LNCaP clone FGC (cell line): ENCODE measurements around the gene PMVK.

ENCODE experiments used
- DNase-seq: peaks from one replicate; pipeline ENCODE4 v3.0.0-alpha.2; 2011; ENCODE audit warnings: low read depth
- H3K4me3 ChIP-seq: 2 replicates; pipeline ENCODE4 v1.5.1; 2011; ENCODE audit warnings: mild to moderate bottlenecking, low read depth, low read length, control low read depth
- TF ChIP-seq, protein P1 (sequence below): IDR thresholded peaks from 2 replicates; pipeline ENCODE4 v1.5.1; 2012; ENCODE audit warnings: mild to moderate bottlenecking; ENCODE audit not compliant: control insufficient read depth, insufficient read depth; ENCODE audit errors: extremely low read depth

PMVK gene

GRCh38 chr1:154934358-154934948 lies 2.1 kb downstream of the PMVK start:
- TF ChIP-seq, protein P1, sequence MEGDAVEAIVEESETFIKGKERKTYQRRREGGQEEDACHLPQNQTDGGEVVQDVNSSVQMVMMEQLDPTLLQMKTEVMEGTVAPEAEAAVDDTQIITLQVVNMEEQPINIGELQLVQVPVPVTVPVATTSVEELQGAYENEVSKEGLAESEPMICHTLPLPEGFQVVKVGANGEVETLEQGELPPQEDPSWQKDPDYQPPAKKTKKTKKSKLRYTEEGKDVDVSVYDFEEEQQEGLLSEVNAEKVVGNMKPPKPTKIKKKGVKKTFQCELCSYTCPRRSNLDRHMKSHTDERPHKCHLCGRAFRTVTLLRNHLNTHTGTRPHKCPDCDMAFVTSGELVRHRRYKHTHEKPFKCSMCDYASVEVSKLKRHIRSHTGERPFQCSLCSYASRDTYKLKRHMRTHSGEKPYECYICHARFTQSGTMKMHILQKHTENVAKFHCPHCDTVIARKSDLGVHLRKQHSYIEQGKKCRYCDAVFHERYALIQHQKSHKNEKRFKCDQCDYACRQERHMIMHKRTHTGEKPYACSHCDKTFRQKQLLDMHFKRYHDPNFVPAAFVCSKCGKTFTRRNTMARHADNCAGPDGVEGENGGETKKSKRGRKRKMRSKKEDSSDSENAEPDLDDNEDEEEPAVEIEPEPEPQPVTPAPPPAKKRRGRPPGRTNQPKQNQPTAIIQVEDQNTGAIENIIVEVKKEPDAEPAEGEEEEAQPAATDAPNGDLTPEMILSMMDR: no peak
- no peak for DNase-seq
- H3K4me3 ChIP-seq: no peak overlapping the region

DNA sequence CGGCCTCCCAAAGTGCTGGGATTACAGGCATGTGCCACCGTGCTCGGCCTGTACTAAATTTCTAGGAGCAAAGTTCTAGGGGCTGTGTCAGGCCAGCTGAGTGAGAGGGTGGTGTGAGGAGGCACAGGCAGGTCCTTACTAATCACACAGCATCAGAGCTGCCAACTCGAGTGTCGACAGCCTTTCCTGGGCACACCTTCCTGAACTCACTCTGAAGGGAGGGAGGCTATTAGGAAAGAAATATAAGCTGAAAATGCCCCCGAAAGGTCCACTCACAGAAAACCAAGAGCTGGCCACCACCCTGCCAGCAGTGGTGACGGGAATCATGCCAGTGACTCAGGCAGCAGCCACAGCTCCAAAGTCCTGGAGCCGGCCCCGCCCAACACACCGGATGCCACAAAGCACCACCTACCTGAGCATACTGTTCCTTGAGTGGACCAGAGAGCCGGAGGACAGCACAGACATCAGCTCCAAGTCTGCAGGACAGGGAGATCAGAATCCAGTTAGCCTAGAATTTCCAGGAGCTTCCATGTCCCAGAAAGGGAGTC lies 4.5 kb downstream of the PMVK start:
- TF ChIP-seq, protein P1: no peak
- no peak for DNase-seq
- no peak overlapping the region for H3K4me3 ChIP-seq

- no peak for DNase-seq
- H3K4me3 ChIP-seq: no peak overlapping the region
Observed at GRCh38 chr1:154926201-154926600, 10.3 kb downstream of the PMVK start.

GRCh38 chr1:154925335-154926170 lies 11.0 kb downstream of the PMVK start:
- no peak overlapping the region for H3K4me3 ChIP-seq
- TF ChIP-seq, protein P1: no peak
- no peak for DNase-seq

More at GRCh38 chr1:154926201-154926600, 10.3 kb downstream of the PMVK start:
- TF ChIP-seq, protein P1: no peak

GRCh38 chr1:154923695-154924094 lies 12.8 kb downstream of the PMVK start:
- no peak overlapping the region for H3K4me3 ChIP-seq
- no peak for DNase-seq
- TF ChIP-seq, protein P1: no peak

GRCh38 chr1:154913273-154913672 lies 23.2 kb downstream of the PMVK start:
- TF ChIP-seq, protein P1: no peak
- no peak for DNase-seq
- H3K4me3 ChIP-seq: no peak overlapping the region
